Spleen (tissue), 7 donors: ENCODE data around the gene INTS4.

Experiments used
- POLR2AphosphoS5 ChIP-seq, 3 donors: sonication (generic); formaldehyde crosslinking; IDR thresholded peaks; one replicate each; pipeline ENCODE4 v1.5.1; 2017; ENCODE audit warnings: antibody characterized with exemption in 3 of 3
- TF ChIP-seq, protein P1 (sequence below), 11 experiments: fragments of 200-600 bp in 7 of 11; fragments of 450-650 bp in 4 of 11; sonication (generic) in 4 of 11; IDR thresholded peaks in 8 of 11; conservative IDR thresholded peaks in 3 of 11; 1 replicate in 7 of 11; 2 replicates in 4 of 11; pipeline versions ENCODE4 v1.4.0 to v1.8.0; 2016 to 2021; ENCODE audit warnings: antibody characterized with exemption in 11 of 11, inconsistent platforms in 4 of 11, mild to moderate bottlenecking in 1 of 11
- donor health status: DM: no; HTN: no; CAD: no; lungs with moderate emphysema.
- donor health status: DM: no; HTN: no; CAD: no.
- donor health status: DM: no; HTN: no; CAD: no.

DNA sequence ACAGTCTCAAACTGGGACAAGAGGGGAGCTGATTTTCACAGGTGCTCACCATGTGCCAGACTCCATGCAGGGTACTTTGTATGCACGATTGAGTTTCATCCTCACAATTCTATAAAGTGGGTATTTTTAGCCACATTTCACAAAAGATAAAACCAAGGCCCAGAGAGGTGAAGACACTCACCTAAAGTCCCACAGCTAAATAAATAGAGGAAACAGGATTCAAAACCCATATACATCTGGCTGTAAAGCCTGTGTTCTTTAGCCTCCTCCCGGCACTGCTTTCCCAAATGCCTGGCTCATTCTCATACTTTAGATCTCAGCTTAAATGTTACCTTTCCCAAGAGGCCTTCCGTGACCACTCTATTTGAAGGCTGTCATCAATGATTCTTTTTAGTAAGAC lies 41.8 kb upstream of the INTS4 start:
- TF ChIP-seq POLR2AphosphoS5 (IDR thresholded peaks at IDR 0.05) = no peak
- TF ChIP-seq, protein P1, sequence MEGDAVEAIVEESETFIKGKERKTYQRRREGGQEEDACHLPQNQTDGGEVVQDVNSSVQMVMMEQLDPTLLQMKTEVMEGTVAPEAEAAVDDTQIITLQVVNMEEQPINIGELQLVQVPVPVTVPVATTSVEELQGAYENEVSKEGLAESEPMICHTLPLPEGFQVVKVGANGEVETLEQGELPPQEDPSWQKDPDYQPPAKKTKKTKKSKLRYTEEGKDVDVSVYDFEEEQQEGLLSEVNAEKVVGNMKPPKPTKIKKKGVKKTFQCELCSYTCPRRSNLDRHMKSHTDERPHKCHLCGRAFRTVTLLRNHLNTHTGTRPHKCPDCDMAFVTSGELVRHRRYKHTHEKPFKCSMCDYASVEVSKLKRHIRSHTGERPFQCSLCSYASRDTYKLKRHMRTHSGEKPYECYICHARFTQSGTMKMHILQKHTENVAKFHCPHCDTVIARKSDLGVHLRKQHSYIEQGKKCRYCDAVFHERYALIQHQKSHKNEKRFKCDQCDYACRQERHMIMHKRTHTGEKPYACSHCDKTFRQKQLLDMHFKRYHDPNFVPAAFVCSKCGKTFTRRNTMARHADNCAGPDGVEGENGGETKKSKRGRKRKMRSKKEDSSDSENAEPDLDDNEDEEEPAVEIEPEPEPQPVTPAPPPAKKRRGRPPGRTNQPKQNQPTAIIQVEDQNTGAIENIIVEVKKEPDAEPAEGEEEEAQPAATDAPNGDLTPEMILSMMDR (IDR thresholded peaks at IDR 0.05 in 8 of 11, conservative IDR thresholded peaks at IDR 0.05 in 3 of 11) = no peak
